ENCODE data around the gene C6orf89. TPM values are rescaled to one million over a fixed set of nuclear protein-coding genes. Genes with fewer than 3 reads are reported as not detected.

Gene C6orf89
- polyA plus RNA-seq, 1 donor (not counting 4 experiments of a cell fraction or from before 2014, with no cell fraction given) = 29.0 TPM

DNA sequence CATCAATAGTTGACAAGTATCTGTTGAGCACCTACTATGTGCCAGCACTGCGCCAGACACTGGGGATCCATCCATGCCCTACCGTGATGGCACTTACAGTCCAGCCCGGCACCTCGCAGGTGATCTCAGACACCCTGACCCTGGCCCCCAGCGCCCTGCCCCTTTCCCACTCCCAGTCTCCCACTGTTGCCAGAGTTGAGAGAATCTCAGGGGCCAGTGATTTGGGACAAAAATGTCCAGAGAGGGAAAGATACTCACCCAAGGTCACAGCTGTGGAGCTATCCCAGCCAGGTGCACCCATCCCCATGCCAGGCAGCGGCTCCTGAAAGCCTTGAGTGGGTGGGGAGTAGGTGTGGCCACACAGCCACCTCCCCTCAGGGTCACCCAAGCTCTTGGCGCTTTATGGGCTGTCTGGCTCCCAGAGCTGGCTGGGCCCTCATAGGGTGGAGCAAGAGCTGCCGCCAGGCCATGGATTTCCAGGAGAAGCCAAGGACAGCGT, 72.1 kb downstream of the C6orf89 start:
- H2AFZ ChIP-seq (ENCODE audit: control insufficient read depth, low read length) = no peak overlapping the region
- H3K4me1 ChIP-seq (ENCODE audit: control insufficient read depth, extremely low read depth, insufficient read depth, low read length) = peaks cover 23% of the 10 kb centered on the region
- no peak overlapping the region for H3K4me3 ChIP-seq (ENCODE audit: control insufficient read depth in 2 of 3, extremely low read depth in 1 of 3, insufficient read depth in 2 of 3, low read depth in 1 of 3, low read length in 3 of 3)
- H3K9me1 ChIP-seq (ENCODE audit: control insufficient read depth, extremely low read depth, insufficient read depth, low read length) = no peaks in the 10 kb centered on the region
- H3K27ac ChIP-seq (ENCODE audit: control insufficient read depth, insufficient read depth, low read length) = no peak overlapping the region
- H3K9ac ChIP-seq (ENCODE audit: control insufficient read depth, extremely low read depth, insufficient read depth, low read length) = no peak overlapping the region
- H3K36me3 ChIP-seq (ENCODE audit: control insufficient read depth in 2 of 2, extremely low read depth in 1 of 2, insufficient read depth in 2 of 2, low read length in 2 of 2) = no peaks in the 10 kb centered on the region
- H3K27me3 ChIP-seq (ENCODE audit: control insufficient read depth, extremely low read depth, insufficient read depth, low read length) = no peaks in the 10 kb centered on the region
- H3K79me2 ChIP-seq (ENCODE audit: control insufficient read depth, insufficient read depth, low read length) = no peaks in the 10 kb centered on the region
- no peaks in the 10 kb centered on the region for H3K9me3 ChIP-seq (ENCODE audit: control insufficient read depth, low read depth, low read length)
- dilution Hi-C loops (cut with MboI; ENCODE audit: extremely low pct_ligation_motif_present, low sequenced_read_pairs) = no loop called here
- TF ChIP-seq EZH2 (IDR thresholded peaks at IDR 0.05; ENCODE audit: low read length) = no peak
- TF ChIP-seq, protein P1, sequence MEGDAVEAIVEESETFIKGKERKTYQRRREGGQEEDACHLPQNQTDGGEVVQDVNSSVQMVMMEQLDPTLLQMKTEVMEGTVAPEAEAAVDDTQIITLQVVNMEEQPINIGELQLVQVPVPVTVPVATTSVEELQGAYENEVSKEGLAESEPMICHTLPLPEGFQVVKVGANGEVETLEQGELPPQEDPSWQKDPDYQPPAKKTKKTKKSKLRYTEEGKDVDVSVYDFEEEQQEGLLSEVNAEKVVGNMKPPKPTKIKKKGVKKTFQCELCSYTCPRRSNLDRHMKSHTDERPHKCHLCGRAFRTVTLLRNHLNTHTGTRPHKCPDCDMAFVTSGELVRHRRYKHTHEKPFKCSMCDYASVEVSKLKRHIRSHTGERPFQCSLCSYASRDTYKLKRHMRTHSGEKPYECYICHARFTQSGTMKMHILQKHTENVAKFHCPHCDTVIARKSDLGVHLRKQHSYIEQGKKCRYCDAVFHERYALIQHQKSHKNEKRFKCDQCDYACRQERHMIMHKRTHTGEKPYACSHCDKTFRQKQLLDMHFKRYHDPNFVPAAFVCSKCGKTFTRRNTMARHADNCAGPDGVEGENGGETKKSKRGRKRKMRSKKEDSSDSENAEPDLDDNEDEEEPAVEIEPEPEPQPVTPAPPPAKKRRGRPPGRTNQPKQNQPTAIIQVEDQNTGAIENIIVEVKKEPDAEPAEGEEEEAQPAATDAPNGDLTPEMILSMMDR (optimal IDR thresholded peaks at IDR 0.05 in 1 of 3, IDR thresholded peaks at IDR 0.05 in 1 of 3, conservative IDR thresholded peaks at IDR 0.05 in 1 of 3; ENCODE audit: extremely low read depth in 1 of 3, insufficient read depth in 2 of 3, low read length in 3 of 3) = no peak
- no peak overlapping the region for H3K4me2 ChIP-seq (ENCODE audit: control insufficient read depth, extremely low read depth, insufficient read depth, low read depth, low read length)
- no peaks in the 10 kb centered on the region for H4K20me1 ChIP-seq (ENCODE audit: control insufficient read depth, extremely low read depth, insufficient read depth, low read length)
- no peak for FAIRE-seq
- DNase-seq (ENCODE audit: low read depth, low spot score) = no peak

DNA sequence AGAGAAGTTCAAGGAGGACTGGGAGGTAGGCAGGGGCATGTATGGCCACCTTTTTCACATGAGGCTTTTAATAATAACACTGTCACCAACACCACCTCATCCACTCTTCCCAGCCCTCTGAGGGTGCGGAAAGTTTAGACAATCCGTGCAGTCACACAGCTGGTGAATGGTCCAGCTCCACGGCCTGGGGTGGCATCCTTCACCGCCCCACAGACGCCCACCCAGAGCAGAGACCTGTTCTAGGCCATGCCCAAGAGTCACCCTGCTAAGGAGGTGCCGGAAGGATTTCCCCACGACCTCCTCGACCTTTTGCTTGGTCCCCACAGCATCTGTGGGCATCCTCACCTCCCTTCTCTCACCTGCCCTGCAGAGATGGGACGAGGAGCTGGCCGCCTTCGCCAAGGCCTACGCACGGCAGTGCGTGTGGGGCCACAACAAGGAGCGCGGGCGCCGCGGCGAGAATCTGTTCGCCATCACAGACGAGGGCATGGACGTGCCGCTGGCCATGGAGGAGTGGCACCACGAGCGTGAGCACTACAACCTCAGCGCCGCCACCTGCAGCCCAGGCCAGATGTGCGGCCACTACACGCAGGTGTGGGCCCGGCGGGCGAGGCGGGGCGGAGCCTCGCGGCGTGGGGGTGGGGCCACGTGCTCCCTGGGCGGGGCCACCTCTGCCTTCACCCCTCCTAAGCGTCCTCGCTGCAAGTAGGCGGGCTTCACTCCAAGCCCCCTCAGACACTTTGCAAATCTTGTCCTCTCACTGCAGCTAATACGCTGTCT, 73.2 kb downstream of the C6orf89 start:
- no peak overlapping the region for H3K9ac ChIP-seq (ENCODE audit: control insufficient read depth, extremely low read depth, insufficient read depth, low read length)
- H3K9me1 ChIP-seq (ENCODE audit: control insufficient read depth, extremely low read depth, insufficient read depth, low read length) = no peaks in the 10 kb centered on the region
- no peaks in the 10 kb centered on the region for H3K9me3 ChIP-seq (ENCODE audit: control insufficient read depth, low read depth, low read length)
- H3K4me2 ChIP-seq (ENCODE audit: control insufficient read depth, extremely low read depth, insufficient read depth, low read depth, low read length) = no peak overlapping the region
- FAIRE-seq = no peak
- DNase-seq (ENCODE audit: low read depth, low spot score) = no peak
- H4K20me1 ChIP-seq (ENCODE audit: control insufficient read depth, extremely low read depth, insufficient read depth, low read length) = no peaks in the 10 kb centered on the region
- H3K79me2 ChIP-seq (ENCODE audit: control insufficient read depth, insufficient read depth, low read length) = no peaks in the 10 kb centered on the region
- H3K36me3 ChIP-seq (ENCODE audit: control insufficient read depth in 2 of 2, extremely low read depth in 1 of 2, insufficient read depth in 2 of 2, low read length in 2 of 2) = no peaks in the 10 kb centered on the region
- H2AFZ ChIP-seq (ENCODE audit: control insufficient read depth, low read length) = no peak overlapping the region
- peaks cover 32% of the 10 kb centered on the region for H3K4me1 ChIP-seq (ENCODE audit: control insufficient read depth, extremely low read depth, insufficient read depth, low read length)
- H3K27ac ChIP-seq (ENCODE audit: control insufficient read depth, insufficient read depth, low read length) = no peak overlapping the region
- dilution Hi-C loops (cut with MboI; ENCODE audit: extremely low pct_ligation_motif_present, low sequenced_read_pairs) = no loop called here
- H3K27me3 ChIP-seq (ENCODE audit: control insufficient read depth, extremely low read depth, insufficient read depth, low read length) = no peaks in the 10 kb centered on the region
- H3K4me3 ChIP-seq (ENCODE audit: control insufficient read depth in 2 of 3, extremely low read depth in 1 of 3, insufficient read depth in 2 of 3, low read depth in 1 of 3, low read length in 3 of 3) = no peak overlapping the region
- TF ChIP-seq, protein P1 (optimal IDR thresholded peaks at IDR 0.05 in 1 of 3, IDR thresholded peaks at IDR 0.05 in 1 of 3, conservative IDR thresholded peaks at IDR 0.05 in 1 of 3; ENCODE audit: extremely low read depth in 1 of 3, insufficient read depth in 2 of 3, low read length in 3 of 3) = no peak
- TF ChIP-seq EZH2 (IDR thresholded peaks at IDR 0.05; ENCODE audit: low read length) = no peak

Measured in keratinocyte (primary cell).